Glomerular endothelial cell (primary cell): ENCODE measurements around the gene LCLAT1. TPM values are rescaled to one million over a fixed set of nuclear protein-coding genes. Genes with fewer than 3 reads are reported as not detected.

Source experiments
- DNase-seq: peaks from one replicate; pipeline ENCODE4 v3.0.0-alpha.2; 2011; ENCODE audit warnings: low read depth, low spot score; ENCODE audit errors: extremely low read depth
- total RNA-seq: library from RNA; depleted of rRNA; stranded (reverse); fragments of >200 nt; gene quantifications from 2 replicates; pipeline ENCODE4 v1.2.3, GENCODE V29; 2015

LCLAT1 gene
- total RNA-seq, 1 donor from 2014 or later: 21.9 TPM

- no peak for DNase-seq
These were observed 239.6 kb downstream of the LCLAT1 start for GRCh38 chr2:30686669-30687068.

DNA sequence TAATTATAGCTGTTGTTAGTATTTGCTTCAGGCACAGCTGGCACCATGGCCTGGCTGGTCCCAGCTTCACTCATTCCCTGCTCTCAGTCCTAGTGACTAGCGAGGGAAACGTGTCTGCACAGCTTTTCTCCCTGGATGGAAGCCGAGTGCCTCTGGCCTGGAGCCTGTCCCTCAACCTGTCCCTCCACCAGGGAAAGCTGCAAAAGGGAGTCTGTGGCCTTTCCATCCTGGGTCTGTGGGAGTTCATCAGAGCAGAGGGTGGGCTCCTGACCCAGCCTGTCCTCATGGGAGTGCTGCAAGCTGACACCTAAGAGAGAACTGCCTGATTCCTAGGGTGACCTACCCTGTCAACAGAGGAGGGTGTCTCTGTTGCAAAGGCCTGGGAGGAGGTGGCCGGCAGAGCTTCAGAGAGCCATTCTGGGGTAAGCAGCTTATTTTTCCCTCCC, 241.9 kb downstream of the LCLAT1 start:
- no peak for DNase-seq

DNA sequence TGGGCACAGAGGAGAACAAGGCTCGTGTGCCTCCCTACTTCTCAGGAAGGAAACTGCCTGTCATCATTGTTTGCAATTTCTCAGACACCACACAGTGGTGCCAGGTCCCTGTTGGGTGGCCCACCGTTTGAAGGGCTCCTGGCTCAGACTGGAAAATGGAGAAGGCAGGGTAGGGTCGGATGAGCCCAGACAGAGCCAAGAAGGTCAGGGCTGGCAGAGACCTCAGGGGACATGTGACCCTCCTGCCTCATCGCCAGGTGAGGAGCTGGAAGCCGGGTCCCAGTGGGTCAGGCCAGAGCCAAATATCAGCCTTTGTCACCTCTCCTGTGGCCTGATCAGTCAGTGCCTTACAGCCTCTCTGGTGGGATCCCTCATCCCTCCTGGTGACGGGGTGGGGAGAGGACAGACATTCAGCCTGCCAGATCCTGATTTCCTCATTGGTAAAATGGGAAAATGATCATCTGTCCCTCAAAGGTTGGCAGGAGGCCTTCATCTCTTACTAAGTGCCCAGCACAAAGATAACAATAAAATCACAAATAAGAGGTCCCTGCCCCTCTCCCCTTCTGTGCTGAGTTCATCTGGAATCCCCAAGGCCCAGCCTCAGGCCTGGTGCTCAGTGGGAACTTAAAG, 242.6 kb downstream of the LCLAT1 start:
- DNase-seq: no peak

GRCh38 chr2:30690126-30690561, 243.1 kb downstream of the LCLAT1 start:
- DNase-seq: no peak

DNA sequence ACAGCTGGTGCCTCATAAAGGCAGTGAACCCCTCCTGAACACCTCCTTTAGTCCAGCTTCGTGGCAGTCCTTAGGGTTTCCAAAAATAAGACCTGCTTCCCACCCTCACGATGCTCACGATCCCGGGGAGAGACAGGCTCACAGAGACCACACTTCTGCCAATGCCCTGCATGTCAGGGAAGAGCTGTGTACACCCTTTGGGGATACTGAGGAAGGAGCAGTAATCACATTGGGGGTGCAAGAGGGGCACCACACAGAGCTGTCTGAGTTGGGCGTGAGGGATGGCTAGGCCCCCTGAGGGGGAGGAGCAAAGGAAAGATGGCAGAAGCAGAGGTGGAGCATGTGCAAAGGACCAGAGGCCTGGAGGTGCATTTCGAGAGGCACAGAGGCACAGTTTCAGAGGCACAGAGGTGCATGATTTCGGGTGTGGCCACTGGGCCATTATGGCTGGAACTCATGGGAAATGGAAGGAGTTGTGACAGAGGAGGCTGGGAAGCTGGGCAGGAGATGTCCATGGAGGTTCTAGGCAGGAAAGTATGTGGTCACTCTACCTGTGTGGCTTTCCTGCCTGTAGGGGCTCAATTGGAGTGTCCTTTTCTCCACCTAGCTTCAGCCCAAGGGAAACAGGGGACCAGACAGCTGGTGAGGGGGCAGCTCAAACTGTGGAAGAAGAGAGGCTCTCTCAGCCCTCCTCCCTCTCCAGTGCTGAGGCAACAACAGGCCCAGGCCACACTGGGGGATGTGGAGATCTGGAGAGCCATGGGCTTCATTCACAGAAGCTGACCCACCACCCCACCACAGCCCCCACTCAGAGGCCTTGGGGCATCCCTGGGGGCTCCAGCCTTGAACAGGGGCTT, 244.3 kb downstream of the LCLAT1 start:
- no peak for DNase-seq

GRCh38 chr2:30691948-30692828, 245.1 kb downstream of the LCLAT1 start:
- DNase-seq: no peak

- DNase-seq: no peak
These were observed 245.8 kb downstream of the LCLAT1 start for GRCh38 chr2:30692829-30693275.

Other genes with a start within 250 kb of the LCLAT1 start
- gene LBH, start 215.7 kb upstream of the LCLAT1 start, total RNA-seq: 21.4 and 23.0 TPM in 2 replicates